ENCODE results near the gene HSD17B11. TPM values are rescaled to one million over a fixed set of nuclear protein-coding genes. Genes with fewer than 3 reads are reported as not detected.
A peak's percentile ranks its signal among the peaks of the same experiment; 100 is the strongest.
"Not testable (repeated sequence)": the region's sequence is repeated elsewhere in the genome, so short reads cannot be mapped to it uniquely, and the experiment has no call there.

Gene HSD17B11
- total RNA-seq, 2 donors from 2014 or later = 21.4 to 105 TPM

- Histone ChIP-seq H3K36me3 (replicated peaks in 1 of 2; ENCODE audit: insufficient read depth in 1 of 2, low read depth in 2 of 2) (no peaks in the 10 kb centered on the region), H3K9me3 (no peaks in the 10 kb centered on the region), H3K4me1 (peaks cover 35% of the 10 kb centered on the region), H3K27me3 (no peaks in the 10 kb centered on the region), H3K4me3 (no peak overlapping the region), H3K27ac (no peak overlapping the region)
- no peak for TF ChIP-seq POLR2A (IDR thresholded peaks at IDR 0.05)
- TF ChIP-seq CTCF (IDR thresholded peaks at IDR 0.05) = no peak
- DNase-seq (no peak), ATAC-seq (no peak)
- WGBS, 2 donors = 81 to 90% methylated on average over 3 of the region's 3 CpGs
- intact Hi-C loops (cut with DNase I) = loop anchor here (10.0 kb wide), 1 partner anchor 68 kb away; no protein-coding TSS in a partner anchor
These were observed 3.8 kb downstream of the HSD17B11 start for GRCh38 chr4:87387237-87387636.

GRCh38 chr4:87384466-87385132, 6.4 kb downstream of the HSD17B11 start:
- intact Hi-C loops (cut with DNase I) = loop anchor here (10.0 kb wide), 1 partner anchor 70 kb away; no protein-coding TSS in a partner anchor
- not testable (repeated sequence) for H3K27ac ChIP-seq; H3K36me3 ChIP-seq (replicated peaks in 1 of 2; ENCODE audit: insufficient read depth in 1 of 2, low read depth in 2 of 2); H3K4me3 ChIP-seq; ATAC-seq; H3K9me3 ChIP-seq; H3K27me3 ChIP-seq; DNase-seq
- peaks cover 21% of the 10 kb centered on the region for H3K4me1 ChIP-seq
- WGBS, 2 donors = 87 to 97% methylated on average over 9 of the region's 9 CpGs

GRCh38 chr4:87382931-87383330, 8.1 kb downstream of the HSD17B11 start:
- ATAC-seq = no peak
- 84 to 88% methylated on average over 3 of the region's 3 CpGs for WGBS, 2 donors
- intact Hi-C loops (cut with DNase I) = loop anchor here (10.0 kb wide), 1 partner anchor 72 kb away; no protein-coding TSS in a partner anchor

GRCh38 chr4:87382116-87382515, 8.9 kb downstream of the HSD17B11 start:
- Histone ChIP-seq H3K27me3 (no peaks in the 10 kb centered on the region), H3K9me3 (no peaks in the 10 kb centered on the region), H3K4me3 (no peak overlapping the region), H3K27ac (no peak overlapping the region), H3K36me3 (replicated peaks in 1 of 2; ENCODE audit: insufficient read depth in 1 of 2, low read depth in 2 of 2) (no peaks in the 10 kb centered on the region), H3K4me1 (peaks cover 4% of the 10 kb centered on the region)
- DNase-seq (peak in 1 of 4 donors; percentile 38), ATAC-seq (no peak)
- WGBS, 2 donors = 18 to 30% methylated on average over 2 of the region's 2 CpGs
- intact Hi-C loops (cut with DNase I) = loop anchor here (10.0 kb wide), 1 partner anchor 73 kb away; no protein-coding TSS in a partner anchor
- TF ChIP-seq CTCF (IDR thresholded peaks at IDR 0.05) (no peak), POLR2A (IDR thresholded peaks at IDR 0.05) (no peak)

More at GRCh38 chr4:87382931-87383330, 8.1 kb downstream of the HSD17B11 start:
- Histone ChIP-seq H3K4me1 (peaks cover 6% of the 10 kb centered on the region), H3K4me3 (no peak overlapping the region), H3K9me3 (no peaks in the 10 kb centered on the region), H3K27me3 (no peaks in the 10 kb centered on the region), H3K27ac (no peak overlapping the region), H3K36me3 (replicated peaks in 1 of 2; ENCODE audit: insufficient read depth in 1 of 2, low read depth in 2 of 2) (no peaks in the 10 kb centered on the region)
- no peak for DNase-seq
- no peak for TF ChIP-seq POLR2A (IDR thresholded peaks at IDR 0.05)
- TF ChIP-seq CTCF (IDR thresholded peaks at IDR 0.05) = no peak

GRCh38 chr4:87377816-87378215, 13.2 kb downstream of the HSD17B11 start:
- ATAC-seq (no peak), DNase-seq (no peak)
- Histone ChIP-seq H3K4me1 (peaks cover 18% of the 10 kb centered on the region), H3K27ac (no peak overlapping the region), H3K4me3 (no peak overlapping the region), H3K27me3 (no peaks in the 10 kb centered on the region), H3K9me3 (no peaks in the 10 kb centered on the region), H3K36me3 (replicated peaks in 1 of 2; ENCODE audit: insufficient read depth in 1 of 2, low read depth in 2 of 2) (peaks cover 0 to 9% of the 10 kb centered on the region in 2 donors)
- intact Hi-C loops (cut with DNase I) = no loop called here
- TF ChIP-seq POLR2A (IDR thresholded peaks at IDR 0.05) = no peak
- no peak for TF ChIP-seq CTCF (IDR thresholded peaks at IDR 0.05)
- WGBS, 2 donors = 71 to 79% methylated on average over 2 of the region's 2 CpGs

All from body of pancreas (tissue), 4 donors.